H1 (cell line): ENCODE results near the gene DPYD. TPM values are rescaled to one million over a fixed set of nuclear protein-coding genes. Genes with fewer than 3 reads are reported as not detected.

Experiments used
- CTCF ChIA-PET: fragments of 300-600 bp; sonication (Branson Sonifier 250); formaldehyde crosslinking; loops from one replicate; lab custom pipeline; 2021; ENCODE audit not compliant: partially characterized antibody; lab: Charles Lee
- POLR2A ChIA-PET: fragments of 300-600 bp; sonication (Branson Sonifier 250); formaldehyde crosslinking; loops from one replicate; lab custom pipeline; 2021; ENCODE audit warnings: inconsistent platforms; ENCODE audit not compliant: partially characterized antibody; lab: Charles Lee
- DNase-seq, 2 experiments: peaks; one replicate each; pipeline versions ENCODE4 v3.0.0 to v3.0.0-alpha.2; 2010 to 2022; ENCODE audit warnings: low spot score in 2 of 2, low read depth in 1 of 2, mixed read lengths in 1 of 2
- FAIRE-seq: peaks from 2 replicates; lab custom pipeline; 2011; peaks lifted over from hg19 to GRCh38; lab: Jason Lieb, UNC
- H2AFZ ChIP-seq: 2 replicates; pipeline ENCODE4 v1.8.1; 2012; ENCODE audit warnings: low read length, inconsistent platforms
- H2AK5ac ChIP-seq: 2 replicates; pipeline ENCODE4 v1.6.1; 2013; ENCODE audit warnings: low read depth, low read length
- H2BK120ac ChIP-seq: replicated peaks from 2 replicates; pipeline ENCODE3; 2013; ENCODE audit warnings: low read depth, low read length, inconsistent platforms
- H2BK12ac ChIP-seq: 2 replicates; pipeline ENCODE4 v1.6.1; 2013; ENCODE audit warnings: low read depth, low read length
- H2BK15ac ChIP-seq: 2 replicates; pipeline ENCODE4 v1.6.1; 2013; ENCODE audit warnings: low read length
- H2BK20ac ChIP-seq: 2 replicates; pipeline ENCODE4 v1.6.1; 2013; ENCODE audit warnings: low read length
- H2BK5ac ChIP-seq: 2 replicates; pipeline ENCODE4 v1.6.1; 2013; ENCODE audit warnings: low read depth, low read length
- H3K14ac ChIP-seq: 2 replicates; pipeline ENCODE4 v1.6.1; 2013; ENCODE audit warnings: inconsistent platforms; ENCODE audit not compliant: insufficient read length
- H3K18ac ChIP-seq: 2 replicates; pipeline ENCODE4 v1.6.1; 2013; ENCODE audit warnings: low read length; ENCODE audit errors: extremely low read depth
- H3K23ac ChIP-seq: 2 replicates; pipeline ENCODE4 v1.6.1; 2013; ENCODE audit warnings: inconsistent platforms; ENCODE audit not compliant: insufficient read length
- H3K23me2 ChIP-seq: 2 replicates; pipeline ENCODE4 v1.6.1; 2013; ENCODE audit warnings: low read depth, low read length
- H3K27ac ChIP-seq: 2 replicates; pipeline ENCODE4 v1.6.1; 2011; ENCODE audit warnings: low read depth, low read length, inconsistent platforms
- H3K27me3 ChIP-seq, 4 experiments: replicated peaks in 1 of 4; 1 replicate in 1 of 4; 2 replicates in 3 of 4; pipeline versions ENCODE4 v1.6.1 to v1.8.1; 2011 to 2013; ENCODE audit warnings: low read length in 3 of 4, mild to moderate bottlenecking in 3 of 4, inconsistent platforms in 2 of 4, mixed read lengths in 2 of 4, moderate library complexity in 1 of 4; ENCODE audit not compliant: control insufficient read depth in 3 of 4, insufficient read depth in 3 of 4; ENCODE audit errors: extremely low read depth in 1 of 4
- H3K36me3 ChIP-seq, 4 experiments: 2 replicates each; pipeline versions ENCODE4 v1.6.1 to v1.8.1; 2011 to 2013; ENCODE audit warnings: mild to moderate bottlenecking in 4 of 4, low read length in 3 of 4, moderate library complexity in 2 of 4, control low read depth in 1 of 4, inconsistent platforms in 1 of 4; ENCODE audit not compliant: insufficient read depth in 4 of 4, control insufficient read depth in 2 of 4
- H3K4ac ChIP-seq: replicated peaks from 2 replicates; pipeline ENCODE3; 2013; ENCODE audit warnings: low read length, low read depth, mixed read lengths, inconsistent platforms; ENCODE audit not compliant: insufficient read length
- H3K4me1 ChIP-seq, 4 experiments: replicated peaks in 1 of 4; 1 replicate in 1 of 4; 2 replicates in 3 of 4; pipeline versions ENCODE4 v1.6.1 to v1.8.1; 2011 to 2013; ENCODE audit warnings: low read length in 3 of 4, inconsistent platforms in 2 of 4, mixed read lengths in 1 of 4; ENCODE audit not compliant: insufficient read depth in 4 of 4, control insufficient read depth in 3 of 4
- H3K4me2 ChIP-seq, 2 experiments: 2 replicates each; pipeline versions ENCODE4 v1.6.1 to v1.8.1; 2011 to 2013; ENCODE audit warnings: low read depth in 2 of 2, low read length in 2 of 2, control low read depth in 1 of 2, inconsistent platforms in 1 of 2, mild to moderate bottlenecking in 1 of 2; ENCODE audit not compliant: insufficient read depth in 1 of 2
- H3K4me3 ChIP-seq, 4 experiments: fragments of 200-600, 300-600 bp in 1 of 4; sonication (generic), shearing (Covaris generic), sonication (Bioruptor Twin) in 1 of 4; 2 replicates each; pipeline versions ENCODE4 v1.5.1 to v1.8.1; 2011 to 2016; ENCODE audit warnings: low read length in 4 of 4, low read depth in 3 of 4, control low read depth in 2 of 4, inconsistent platforms in 2 of 4, mild to moderate bottlenecking in 2 of 4, mixed read lengths in 1 of 4, moderate library complexity in 1 of 4; ENCODE audit not compliant: insufficient read depth in 2 of 4; ENCODE audit errors: extremely low read depth in 1 of 4
- H3K56ac ChIP-seq: replicated peaks from 2 replicates; pipeline ENCODE3; 2013; ENCODE audit warnings: low read depth, mild to moderate bottlenecking, mixed read lengths, low read length, inconsistent platforms; ENCODE audit not compliant: insufficient read length
- H3K79me1 ChIP-seq: 2 replicates; pipeline ENCODE4 v1.6.1; 2013; ENCODE audit warnings: low read depth, low read length, control low read depth
- H3K79me2 ChIP-seq, 2 experiments: 2 replicates each; pipeline versions ENCODE4 v1.6.1 to v1.8.1; 2012 to 2013; ENCODE audit warnings: low read length in 2 of 2, mild to moderate bottlenecking in 2 of 2, inconsistent platforms in 1 of 2; ENCODE audit not compliant: insufficient read depth in 2 of 2, control insufficient read depth in 1 of 2
- H3K9ac ChIP-seq, 4 experiments: replicated peaks in 1 of 4; 1 replicate in 1 of 4; 2 replicates in 3 of 4; pipeline versions ENCODE4 v1.6.1 to v1.8.1; 2011 to 2013; ENCODE audit warnings: low read depth in 3 of 4, low read length in 3 of 4, control low read depth in 2 of 4, mild to moderate bottlenecking in 2 of 4, moderate library complexity in 2 of 4, inconsistent platforms in 1 of 4; ENCODE audit errors: extremely low read depth in 1 of 4
- H3K9me3 ChIP-seq, 2 experiments: 2 replicates each; pipeline versions ENCODE4 v1.6.1 to v1.8.1; 2012 to 2013; ENCODE audit warnings: mild to moderate bottlenecking in 2 of 2, moderate library complexity in 2 of 2, control low read depth in 1 of 2, inconsistent platforms in 1 of 2, low read depth in 1 of 2, low read length in 1 of 2, mixed read lengths in 1 of 2; ENCODE audit not compliant: insufficient read depth in 2 of 2
- H4K20me1 ChIP-seq, 2 experiments: replicated peaks in 1 of 2; 2 replicates each; pipeline versions ENCODE3 to v1.8.1; 2011 to 2013; ENCODE audit warnings: inconsistent platforms in 2 of 2, low read length in 2 of 2, mild to moderate bottlenecking in 1 of 2; ENCODE audit not compliant: insufficient read depth in 2 of 2, control insufficient read depth in 1 of 2
- H4K5ac ChIP-seq: 2 replicates; pipeline ENCODE4 v1.6.1; 2013; ENCODE audit warnings: low read length, low read depth, mixed read lengths, inconsistent platforms; ENCODE audit not compliant: insufficient read length
- H4K8ac ChIP-seq: 2 replicates; pipeline ENCODE4 v1.8.0; 2013; ENCODE audit warnings: mild to moderate bottlenecking, moderate library complexity, low read length, inconsistent platforms; ENCODE audit not compliant: insufficient read depth; ENCODE audit errors: extremely low read depth
- H4K91ac ChIP-seq: replicated peaks from 2 replicates; pipeline ENCODE3; 2013; ENCODE audit warnings: low read length, mixed read lengths, inconsistent platforms; ENCODE audit not compliant: insufficient read length
- BRCA1 ChIP-seq: IDR thresholded peaks from 2 replicates; pipeline ENCODE4 v1.6.1; 2012; ENCODE audit warnings: low read depth, low read length, improper control_type of control experiment
- CEBPB ChIP-seq: IDR thresholded peaks from 2 replicates; pipeline ENCODE4 v1.6.1; 2012; ENCODE audit warnings: low read depth, low read length
- CHD2 ChIP-seq: IDR thresholded peaks from 2 replicates; pipeline ENCODE4 v1.6.1; 2012; ENCODE audit warnings: low read length, improper control_type of control experiment
- CTCF ChIP-seq, 3 experiments: IDR thresholded peaks; 1 replicate in 2 of 3; 2 replicates in 1 of 3; pipeline versions ENCODE4 v1.5.1 to v1.6.1; 2011; ENCODE audit warnings: low read length in 3 of 3, mild to moderate bottlenecking in 3 of 3, inconsistent platforms in 2 of 3, low read depth in 1 of 3, moderate library complexity in 1 of 3; ENCODE audit not compliant: insufficient read depth in 1 of 3; ENCODE audit errors: control extremely low read depth in 1 of 3
- EP300 ChIP-seq, 2 experiments: IDR thresholded peaks; 1 replicate in 1 of 2; 2 replicates in 1 of 2; pipeline ENCODE4 v1.6.1; 2011 to 2012; ENCODE audit warnings: low read depth in 2 of 2, low read length in 2 of 2, mild to moderate bottlenecking in 2 of 2, borderline replicate concordance in 1 of 2, inconsistent platforms in 1 of 2, moderate library complexity in 1 of 2
- JUND ChIP-seq: IDR thresholded peaks from 2 replicates; pipeline ENCODE4 v1.6.1; 2011; ENCODE audit warnings: mild to moderate bottlenecking, improper control_type of control experiment, low read length
- MAX ChIP-seq: IDR thresholded peaks from 2 replicates; pipeline ENCODE4 v1.6.1; 2012; ENCODE audit warnings: inconsistent platforms
- RAD21 ChIP-seq, 2 experiments: IDR thresholded peaks in 1 of 2; conservative IDR thresholded peaks in 1 of 2; 2 replicates each; pipeline ENCODE4 v1.6.1; 2011; ENCODE audit warnings: low read depth in 2 of 2, low read length in 2 of 2, improper control_type of control experiment in 1 of 2, inconsistent platforms in 1 of 2, mild to moderate bottlenecking in 1 of 2, moderate library complexity in 1 of 2
- RFX5 ChIP-seq: IDR thresholded peaks from 2 replicates; pipeline ENCODE4 v1.6.1; 2011; ENCODE audit warnings: low read depth, low read length, improper control_type of control experiment, borderline replicate concordance
- YY1 ChIP-seq: IDR thresholded peaks from 2 replicates; pipeline ENCODE4 v1.6.1; 2011; ENCODE audit warnings: low read depth, mild to moderate bottlenecking, low read length
- WGBS, 2 experiments: shearing (Covaris generic) in 1 of 2; methylation state at CpG; one replicate each; pipeline versions ENCODE4 v1.1.6 to v1.1.7; 2013 to 2015; ENCODE audit warnings: low lambda C conversion rate in 2 of 2, mixed read lengths in 2 of 2, inconsistent platforms in 1 of 2, low coverage in 1 of 2, missing lambda C conversion rate in 1 of 2; ENCODE audit not compliant: insufficient replicate concordance in 2 of 2, insufficient coverage in 1 of 2, insufficient read length in 1 of 2; ENCODE audit errors: extremely low coverage in 1 of 2, missing lambda C conversion rate in 1 of 2; 5-methylcytosine and 5-hydroxymethylcytosine counted together
- polyA plus RNA-seq, 7 experiments: library from polyadenylated mRNA; depleted of rRNA in 3 of 7; stranded (reverse) in 5 of 7; unstranded in 2 of 7; fragments of >200 nt in 5 of 7; fragments of 200-250 nt in 2 of 7; gene quantifications; 1 replicate in 5 of 7; 2 replicates in 1 of 7; 4 replicates in 1 of 7; pipeline versions ENCODE4 v1.2.1 to v1.2.3, GENCODE V29; 2011 to 2013; ENCODE audit warnings: missing spikeins in 2 of 7, mixed read lengths in 2 of 7
- total RNA-seq: library from RNA; stranded (reverse); fragmentation: NEBNext Ultra II Directional; extraction: Animal tissue kit (Norgen Biotek cat#: 25700); gene quantifications from 2 replicates; pipeline ENCODE4 v1.2.1, GENCODE V29; 2021

The DPYD gene
- total and polyA plus RNA-seq, 2 of the 8 experiments (the other 6 are each of a cell fraction or from before 2014, with no cell fraction given) = 0.29 to 0.73 TPM

GRCh38 chr1:97348599-97349265, 572.1 kb downstream of the DPYD start:
- H4K91ac ChIP-seq = no peak overlapping the region
- H3K18ac ChIP-seq = no peak overlapping the region
- no peak overlapping the region for H3K4me3 ChIP-seq
- no peak overlapping the region for H2BK12ac ChIP-seq
- H4K5ac ChIP-seq = no peak overlapping the region
- FAIRE-seq (no peak), DNase-seq (no peak)
- no peak overlapping the region for H3K23ac ChIP-seq
- H3K27me3 ChIP-seq = no peaks in the 10 kb centered on the region
- no peak overlapping the region for H4K8ac ChIP-seq
- no peak overlapping the region for H2BK15ac ChIP-seq
- H3K9ac ChIP-seq = peak overlapping the region in 1 of 4 experiments; percentile 34; a peak in 1 of 7 replicates
- peaks cover 0 to 3% (median 0%) of the 10 kb centered on the region in 4 experiments; a peak in 2 of 7 replicates for H3K4me1 ChIP-seq
- H2BK5ac ChIP-seq = no peak overlapping the region
- 88% methylated on average over 3 of the region's 3 CpGs; no CpG with 5 or more reads in 1 of the 2 experiments for WGBS, 2 experiments
- POLR2A ChIA-PET = no interaction called here
- no peak overlapping the region for H3K4me2 ChIP-seq
- H2AFZ ChIP-seq = no peak overlapping the region
- H2AK5ac ChIP-seq = no peak overlapping the region
- H3K56ac ChIP-seq = no peak overlapping the region
- H3K14ac ChIP-seq = no peak overlapping the region
- no peaks in the 10 kb centered on the region for H3K9me3 ChIP-seq
- CTCF ChIA-PET = interaction anchor here (0.7 kb wide), 1 partner anchor 170 kb away, joined by 3 read pairs; no protein-coding TSS in a partner anchor
- no peak overlapping the region for H2BK120ac ChIP-seq
- no peak overlapping the region for H3K4ac ChIP-seq
- no peaks in the 10 kb centered on the region for H3K36me3 ChIP-seq
- H3K79me2 ChIP-seq = no peaks in the 10 kb centered on the region
- H3K79me1 ChIP-seq = no peaks in the 10 kb centered on the region
- no peaks in the 10 kb centered on the region for H4K20me1 ChIP-seq
- no peaks in the 10 kb centered on the region for H3K23me2 ChIP-seq
- no peak overlapping the region for H3K27ac ChIP-seq
- no peak overlapping the region for H2BK20ac ChIP-seq
- TF ChIP-seq JUND (no peak), CEBPB (no peak), RFX5 (no peak), BRCA1 (no peak), YY1 (no peak), EP300 (IDR thresholded peaks at IDR 0.05; ENCODE audit: borderline replicate concordance in 1 of 2, low read depth in 2 of 2, low read length in 2 of 2) (no peak), CHD2 (no peak), MAX (no peak), CTCF (IDR thresholded peaks at IDR 0.05; ENCODE audit: control extremely low read depth in 1 of 3, insufficient read depth in 1 of 3, low read depth in 1 of 3, low read length in 3 of 3) (no peak), RAD21 (IDR thresholded peaks at IDR 0.05 in 1 of 2, conservative IDR thresholded peaks at IDR 0.05 in 1 of 2; ENCODE audit: low read depth in 2 of 2, low read length in 2 of 2) (no peak)
